ENCODE results near the gene ARHGAP27. TPM values are rescaled to one million over a fixed set of nuclear protein-coding genes. Genes with fewer than 3 reads are reported as not detected.
A peak's percentile ranks its signal among the peaks of the same experiment; 100 is the strongest.

Gene ARHGAP27
- total and polyA plus RNA-seq, 2 of the 13 experiments (the other 11 are each of a cell fraction or from before 2014, with no cell fraction given) = 15.5 to 18.9 TPM

DNA sequence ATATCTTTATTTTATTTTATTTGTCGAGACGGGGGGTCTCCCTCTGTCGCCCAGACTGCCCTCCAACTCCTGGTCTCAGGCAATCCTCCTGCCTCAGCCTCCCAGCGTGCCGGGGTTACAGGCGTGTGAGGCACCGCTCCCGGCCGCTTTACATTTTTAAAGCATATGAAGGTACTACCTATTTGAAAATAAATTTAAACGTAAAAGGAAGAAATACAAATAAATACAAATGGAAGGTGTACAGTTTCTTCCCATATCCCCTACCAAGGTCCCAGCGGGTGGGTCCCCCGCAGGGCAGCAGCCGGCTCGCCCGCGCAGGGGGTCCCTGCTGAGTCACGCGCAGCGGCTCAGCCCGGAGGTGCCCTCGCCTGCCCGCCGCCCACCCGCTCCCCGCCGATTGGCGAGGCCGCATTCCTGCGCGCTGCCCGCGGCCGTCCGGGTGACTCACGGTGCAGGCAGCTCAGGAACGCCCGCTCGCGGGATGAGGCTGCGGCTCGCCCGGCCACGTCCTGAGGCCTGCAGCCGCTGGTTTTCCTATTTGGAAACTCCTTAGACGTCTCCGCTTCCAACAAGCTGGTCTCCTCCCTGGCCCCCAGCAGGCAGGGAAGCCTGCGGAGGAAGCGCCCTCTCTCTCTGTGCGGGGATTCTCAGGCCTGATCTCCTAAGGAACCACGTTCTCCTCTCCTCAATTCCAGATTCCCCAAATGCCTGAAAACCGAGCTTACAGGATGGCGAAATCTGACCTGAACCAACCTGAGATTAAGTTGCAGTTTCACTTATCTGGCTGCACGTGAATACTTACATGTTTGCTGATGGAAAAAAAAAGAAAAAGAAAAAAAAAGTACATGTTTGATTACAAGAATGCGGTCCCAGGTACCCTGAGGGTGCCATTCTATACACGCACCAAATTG is 61.0 kb downstream of the ARHGAP27 start (continued):
- TF ChIP-seq, protein P1, sequence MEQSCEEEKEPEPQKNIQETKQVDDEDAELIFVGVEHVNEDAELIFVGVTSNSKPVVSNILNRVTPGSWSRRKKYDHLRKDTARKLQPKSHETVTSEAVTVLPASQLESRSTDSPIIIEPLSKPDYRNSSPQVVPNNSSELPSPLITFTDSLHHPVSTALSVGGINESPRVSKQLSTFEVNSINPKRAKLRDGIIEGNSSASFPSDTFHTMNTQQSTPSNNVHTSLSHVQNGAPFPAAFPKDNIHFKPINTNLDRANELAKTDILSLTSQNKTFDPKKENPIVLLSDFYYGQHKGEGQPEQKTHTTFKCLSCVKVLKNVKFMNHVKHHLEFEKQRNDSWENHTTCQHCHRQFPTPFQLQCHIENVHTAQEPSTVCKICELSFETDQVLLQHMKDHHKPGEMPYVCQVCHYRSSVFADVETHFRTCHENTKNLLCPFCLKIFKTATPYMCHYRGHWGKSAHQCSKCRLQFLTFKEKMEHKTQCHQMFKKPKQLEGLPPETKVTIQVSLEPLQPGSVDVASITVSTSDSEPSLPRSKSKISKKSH (CRISPR knock-in tag; IDR thresholded peaks at IDR 0.05; ENCODE audit: borderline replicate concordance) = no peak
- TF ChIP-seq SP2 (CRISPR knock-in tag; IDR thresholded peaks at IDR 0.05) (no peak), ZMYM2 (CRISPR knock-in tag; IDR thresholded peaks at IDR 0.05) (no peak), DNMT1 (CRISPR knock-in tag; IDR thresholded peaks at IDR 0.05) (peak; percentile 92; the same call in 1 of the 2 replicates), ELF4 (CRISPR knock-in tag; IDR thresholded peaks at IDR 0.05; ENCODE audit: borderline replicate concordance) (no peak), NBN (conservative IDR thresholded peaks at IDR 0.05) (no peak), CEBPG (CRISPR knock-in tag; IDR thresholded peaks at IDR 0.05) (peak; percentile 72), STAT5B (CRISPR knock-in tag; IDR thresholded peaks at IDR 0.05) (no peak), BCL3 (CRISPR knock-in tag; IDR thresholded peaks at IDR 0.05) (peak; percentile 73), TARDBP (CRISPR knock-in tag; IDR thresholded peaks at IDR 0.05) (peak; percentile 32; the same call in 1 of the 2 replicates), DPF2 (CRISPR knock-in tag; IDR thresholded peaks at IDR 0.05; ENCODE audit: borderline replicate concordance, low read depth) (peak; percentile 87; the same call in 1 of the 2 replicates), ATF5 (CRISPR knock-in tag; IDR thresholded peaks at IDR 0.05; ENCODE audit: low read depth) (no peak), KAT7 (CRISPR knock-in tag; IDR thresholded peaks at IDR 0.05; ENCODE audit: borderline replicate concordance) (no peak), ZNF879 (CRISPR knock-in tag; IDR thresholded peaks at IDR 0.05) (no peak), HIVEP1 (CRISPR knock-in tag; IDR thresholded peaks at IDR 0.05) (peak; percentile 24; the same call in 1 of the 2 replicates), NONO (IDR thresholded peaks at IDR 0.05) (no peak), NONO (CRISPR knock-in tag; conservative IDR thresholded peaks at IDR 0.05) (peak; percentile 75), MXD1 (CRISPR knock-in tag; IDR thresholded peaks at IDR 0.05) (no peak; the same call in 1 of the 2 replicates), SATB2 (CRISPR knock-in tag; IDR thresholded peaks at IDR 0.05) (no peak), HNF4A (CRISPR knock-in tag; IDR thresholded peaks at IDR 0.05) (peak; percentile 35; the same call in 1 of the 2 replicates)
- TF ChIP-seq, protein P2, sequence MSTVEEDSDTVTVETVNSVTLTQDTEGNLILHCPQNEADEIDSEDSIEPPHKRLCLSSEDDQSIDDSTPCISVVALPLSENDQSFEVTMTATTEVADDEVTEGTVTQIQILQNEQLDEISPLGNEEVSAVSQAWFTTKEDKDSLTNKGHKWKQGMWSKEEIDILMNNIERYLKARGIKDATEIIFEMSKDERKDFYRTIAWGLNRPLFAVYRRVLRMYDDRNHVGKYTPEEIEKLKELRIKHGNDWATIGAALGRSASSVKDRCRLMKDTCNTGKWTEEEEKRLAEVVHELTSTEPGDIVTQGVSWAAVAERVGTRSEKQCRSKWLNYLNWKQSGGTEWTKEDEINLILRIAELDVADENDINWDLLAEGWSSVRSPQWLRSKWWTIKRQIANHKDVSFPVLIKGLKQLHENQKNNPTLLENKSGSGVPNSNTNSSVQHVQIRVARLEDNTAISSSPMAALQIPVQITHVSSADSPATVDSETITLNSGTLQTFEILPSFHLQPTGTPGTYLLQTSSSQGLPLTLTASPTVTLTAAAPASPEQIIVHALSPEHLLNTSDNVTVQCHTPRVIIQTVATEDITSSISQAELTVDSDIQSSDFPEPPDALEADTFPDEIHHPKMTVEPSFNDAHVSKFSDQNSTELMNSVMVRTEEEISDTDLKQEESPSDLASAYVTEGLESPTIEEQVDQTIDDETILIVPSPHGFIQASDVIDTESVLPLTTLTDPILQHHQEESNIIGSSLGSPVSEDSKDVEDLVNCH (CRISPR knock-in tag; IDR thresholded peaks at IDR 0.05) = no peak

All from HepG2 (cell line).